ENCODE data around the gene MERTK.
A peak's percentile ranks its signal among the peaks of the same experiment; 100 is the strongest.
"Not testable (repeated sequence)": the region's sequence is repeated elsewhere in the genome, so short reads cannot be mapped to it uniquely, and the experiment has no call there.

MERTK gene

GRCh38 chr2:111897924-111898702, at the start of gene MERTK:
Gene MERTK (plus strand): TSS chr2:111898607. CDS start chr2:111898736, 129 bp downstream.
- no peak for DNase-seq (ENCODE audit: low read depth, low spot score)

GRCh38 chr2:111850646-111851045, 47.8 kb upstream of the MERTK start:
- DNase-seq (ENCODE audit: low read depth, low spot score), result not testable (repeated sequence)

GRCh38 chr2:111852544-111852943, 45.9 kb upstream of the MERTK start:
- not testable (repeated sequence) for DNase-seq (ENCODE audit: low read depth, low spot score)

- DNase-seq (ENCODE audit: low read depth, low spot score), result not testable (repeated sequence)
These were observed 38.4 kb upstream of the MERTK start for GRCh38 chr2:111860005-111860404.

GRCh38 chr2:111865124-111865523, 33.3 kb upstream of the MERTK start:
- DNase-seq (ENCODE audit: low read depth, low spot score), result not testable (repeated sequence)

- not testable (repeated sequence) for DNase-seq (ENCODE audit: low read depth, low spot score)
These were observed 25.6 kb upstream of the MERTK start for GRCh38 chr2:111872806-111873205.

- DNase-seq (ENCODE audit: low read depth, low spot score), result peak; percentile 82
These were observed 14.5 kb upstream of the MERTK start, which contains the start of gene ANAPC1 for GRCh38 chr2:111883661-111884591. Gene ANAPC1 (minus strand): TSS chr2:111884193. CDS start chr2:111880825, 3,368 bp downstream.

- no peak for DNase-seq (ENCODE audit: low read depth, low spot score)
These were observed 13.8 kb upstream of the MERTK start for GRCh38 chr2:111884592-111884964.

- no peak for DNase-seq (ENCODE audit: low read depth, low spot score)
These were observed 2.4 kb upstream of the MERTK start for GRCh38 chr2:111896024-111896423.

- no peak for DNase-seq (ENCODE audit: low read depth, low spot score)
These were observed 1.8 kb upstream of the MERTK start for GRCh38 chr2:111896576-111896975.

GRCh38 chr2:111897630-111897923, 830 bp upstream of the MERTK start:
- no peak for DNase-seq (ENCODE audit: low read depth, low spot score)

- DNase-seq (ENCODE audit: low read depth, low spot score), result no peak
These were observed 502 bp downstream of the MERTK start for GRCh38 chr2:111898703-111899514.

GRCh38 chr2:111900859-111901258, 2.5 kb downstream of the MERTK start:
- DNase-seq (ENCODE audit: low read depth, low spot score), result no peak

GRCh38 chr2:111903516-111903915, 5.1 kb downstream of the MERTK start:
- DNase-seq (ENCODE audit: low read depth, low spot score), result no peak

GRCh38 chr2:111903930-111904439, 5.6 kb downstream of the MERTK start:
- no peak for DNase-seq (ENCODE audit: low read depth, low spot score)

- DNase-seq (ENCODE audit: low read depth, low spot score), result no peak
These were observed 6.5 kb downstream of the MERTK start for GRCh38 chr2:111904726-111905474.

GRCh38 chr2:111905475-111905869, 7.1 kb downstream of the MERTK start:
- not testable (repeated sequence) for DNase-seq (ENCODE audit: low read depth, low spot score)

- DNase-seq (ENCODE audit: low read depth, low spot score), result no peak
These were observed 7.8 kb downstream of the MERTK start for GRCh38 chr2:111905990-111906735.

- DNase-seq (ENCODE audit: low read depth, low spot score), result no peak
These were observed 10.2 kb downstream of the MERTK start for GRCh38 chr2:111908578-111908977.

- no peak for DNase-seq (ENCODE audit: low read depth, low spot score)
These were observed 10.7 kb downstream of the MERTK start for GRCh38 chr2:111909079-111909478.
